Measurements from ENCODE around the gene COL6A3.
"Not testable (repeated sequence)": the region's sequence is repeated elsewhere in the genome, so short reads cannot be mapped to it uniquely, and the experiment has no call there.

Gene COL6A3

GRCh38 chr2:237412988-237413776 is 782 bp downstream of the COL6A3 start:
- no peak for DNase-seq (ENCODE audit: low read depth)

DNA sequence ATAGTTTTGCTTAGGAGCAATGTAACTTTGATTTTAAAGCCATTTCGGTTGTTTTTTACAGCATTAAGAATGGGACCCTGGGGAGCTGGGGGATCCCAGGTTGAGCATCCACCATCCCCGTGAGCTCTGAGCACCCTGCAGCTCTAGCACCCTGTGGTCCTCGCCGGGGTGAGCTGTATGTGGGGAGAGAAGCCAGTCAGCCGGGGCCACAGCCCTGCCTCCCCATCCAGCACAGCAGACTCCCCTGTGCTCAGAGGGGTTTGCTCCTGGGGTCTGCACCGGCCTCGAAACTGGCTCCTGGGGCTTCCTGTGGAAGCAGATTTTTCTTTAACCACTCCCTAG is 1.3 kb downstream of the COL6A3 start:
- DNase-seq (ENCODE audit: low read depth) = no peak

DNA sequence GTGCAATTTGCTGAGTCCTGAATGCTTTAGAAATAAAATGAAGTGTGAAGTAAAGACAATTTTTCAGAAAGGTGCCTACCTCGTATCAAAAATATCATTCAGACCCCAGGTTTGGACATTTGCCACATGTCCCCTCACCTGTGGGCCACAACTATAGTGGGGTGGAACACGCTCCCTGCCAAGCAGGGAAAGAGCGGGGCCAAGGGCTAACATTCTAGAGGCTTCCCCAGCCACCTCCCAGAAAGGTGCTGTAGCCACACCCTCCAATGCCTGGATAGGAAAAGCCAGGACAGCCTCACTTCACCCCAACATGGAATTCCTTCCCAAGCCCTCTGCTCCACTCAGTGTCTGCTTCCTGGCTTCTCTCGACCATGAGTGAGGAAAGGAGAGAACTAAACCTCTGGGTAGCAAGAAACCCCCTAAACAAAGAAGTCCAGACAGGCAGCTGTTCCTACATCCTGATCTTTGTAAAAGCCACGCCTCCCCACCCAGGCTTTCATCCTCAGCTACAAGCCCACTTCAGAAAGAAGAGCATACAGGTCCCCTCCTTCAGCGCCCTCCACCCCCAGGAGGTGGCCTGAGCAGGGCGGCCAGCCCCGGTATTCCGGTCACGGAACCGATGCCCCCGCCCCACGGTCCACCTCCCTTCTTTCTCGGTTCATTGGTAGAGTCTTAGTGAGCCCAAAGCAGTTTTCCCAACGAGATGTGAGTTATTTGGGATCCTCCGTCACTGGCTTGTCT is 2.1 kb downstream of the COL6A3 start:
- DNase-seq (ENCODE audit: low read depth) = no peak

GRCh38 chr2:237411092-237411601 is 2.8 kb downstream of the COL6A3 start:
- no peak for DNase-seq (ENCODE audit: low read depth)

- DNase-seq (ENCODE audit: low read depth) = not testable (repeated sequence)
Measured at GRCh38 chr2:237409263-237409662, 4.7 kb downstream of the COL6A3 start.

GRCh38 chr2:237408335-237409000 is 5.5 kb downstream of the COL6A3 start:
- DNase-seq (ENCODE audit: low read depth) = no peak

GRCh38 chr2:237407700-237408099 is 6.3 kb downstream of the COL6A3 start:
- no peak for DNase-seq (ENCODE audit: low read depth)

GRCh38 chr2:237406371-237406895 is 7.5 kb downstream of the COL6A3 start:
- DNase-seq (ENCODE audit: low read depth) = no peak

DNA sequence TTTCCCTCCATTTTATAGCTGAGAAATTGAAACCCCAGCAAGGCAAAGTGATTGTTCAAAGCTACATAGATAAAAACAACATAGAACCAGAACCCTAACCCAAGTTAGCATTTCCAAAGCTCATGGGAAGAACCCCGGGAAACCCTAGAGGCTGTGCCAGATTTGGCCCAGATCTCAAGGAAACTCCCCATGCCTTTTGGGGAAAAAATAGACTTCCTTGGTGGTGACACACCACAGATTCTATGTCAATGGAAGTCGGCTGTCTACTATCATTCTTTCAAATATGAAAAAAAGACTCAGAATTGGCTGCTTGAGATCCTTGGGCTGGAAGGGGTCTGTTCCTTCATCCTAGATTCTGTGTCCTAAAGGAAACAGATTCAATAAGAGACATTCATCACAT is 8.4 kb downstream of the COL6A3 start:
- DNase-seq (ENCODE audit: low read depth) = no peak

- no peak for DNase-seq (ENCODE audit: low read depth)
Measured at GRCh38 chr2:237405006-237405559, 8.9 kb downstream of the COL6A3 start.

- DNase-seq (ENCODE audit: low read depth) = no peak
Measured at GRCh38 chr2:237404413-237404812, 9.6 kb downstream of the COL6A3 start.

DNA sequence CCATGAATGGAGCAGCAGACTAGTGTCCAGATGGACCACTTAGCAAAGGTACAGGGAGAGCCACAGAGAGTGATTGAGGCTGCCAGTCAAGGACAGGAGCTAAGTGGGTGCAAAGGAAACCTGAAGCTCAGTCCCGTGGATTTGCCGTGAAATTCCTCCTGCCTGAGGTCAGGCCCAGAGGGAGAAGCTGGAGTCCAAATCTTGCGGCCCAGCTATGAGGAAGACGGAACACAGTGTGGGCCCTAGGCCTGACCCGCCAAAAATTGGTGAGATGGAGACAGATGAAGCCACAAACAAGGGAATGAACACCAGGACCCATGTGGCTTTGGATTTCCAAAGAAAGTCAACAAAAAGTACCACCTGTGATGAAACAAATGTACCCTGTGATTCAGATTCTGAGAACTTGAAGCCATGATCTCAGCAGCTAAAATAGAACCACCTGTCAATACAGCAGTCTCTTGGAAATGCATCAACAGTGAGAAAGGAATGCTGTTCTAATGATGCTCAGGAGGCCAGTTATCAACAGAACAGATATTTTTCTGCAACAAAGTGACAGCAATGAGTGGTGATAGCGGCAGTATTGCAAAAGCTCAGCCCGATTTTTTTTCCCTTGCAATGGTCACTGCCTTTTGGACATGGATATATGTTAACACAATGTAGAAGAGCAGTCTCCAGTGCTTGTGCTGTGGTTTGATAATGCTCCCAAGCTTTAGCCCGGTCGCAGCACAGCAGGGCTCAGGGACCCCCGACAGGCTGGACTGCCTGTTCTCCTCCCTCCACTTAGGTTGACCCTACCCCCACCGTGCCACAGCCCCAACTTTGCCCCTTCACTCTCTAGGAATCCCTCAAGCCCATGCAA is 10.7 kb downstream of the COL6A3 start:
- no peak for DNase-seq (ENCODE audit: low read depth)

DNA sequence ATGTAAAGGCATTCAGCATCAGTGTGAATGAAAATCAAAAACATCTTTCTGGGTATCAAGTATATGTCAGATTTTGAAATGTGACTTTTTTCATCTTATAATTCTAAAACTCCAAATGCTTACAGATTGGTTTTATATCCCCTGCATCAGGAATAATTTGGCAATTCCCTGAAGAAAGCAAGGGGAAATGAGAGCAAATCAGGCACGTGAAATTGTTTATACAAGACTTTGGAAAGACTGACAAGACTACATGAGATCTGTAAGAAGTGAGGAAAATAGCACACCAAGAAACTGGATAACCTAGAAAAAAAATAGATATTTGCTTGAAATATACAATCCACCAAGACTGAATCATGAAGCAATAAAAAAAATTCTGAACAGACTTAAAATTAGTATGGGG is 13.8 kb downstream of the COL6A3 start:
- no peak for DNase-seq (ENCODE audit: low read depth)

DNA sequence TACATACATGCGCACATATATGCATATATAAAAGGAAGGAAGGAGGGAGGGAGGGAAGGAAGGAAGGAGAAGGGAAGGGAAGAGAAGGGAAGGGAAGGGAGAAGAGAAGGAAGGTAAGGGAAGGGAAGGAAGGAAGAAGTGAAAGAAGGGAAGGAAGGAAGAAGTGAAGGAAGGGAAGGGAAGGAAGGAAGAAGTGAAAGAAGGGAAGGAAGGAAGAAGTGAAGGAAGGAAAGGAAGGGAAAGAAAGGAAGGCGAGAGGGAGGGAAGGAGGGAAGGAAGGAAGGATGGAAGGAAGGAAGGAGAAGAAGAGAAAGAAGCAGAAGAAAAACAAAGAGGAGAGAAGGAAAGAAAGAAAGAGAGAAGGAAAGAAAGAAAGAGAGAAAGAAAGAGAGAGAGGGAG is 16.9 kb downstream of the COL6A3 start:
- DNase-seq (ENCODE audit: low read depth) = no peak

DNA sequence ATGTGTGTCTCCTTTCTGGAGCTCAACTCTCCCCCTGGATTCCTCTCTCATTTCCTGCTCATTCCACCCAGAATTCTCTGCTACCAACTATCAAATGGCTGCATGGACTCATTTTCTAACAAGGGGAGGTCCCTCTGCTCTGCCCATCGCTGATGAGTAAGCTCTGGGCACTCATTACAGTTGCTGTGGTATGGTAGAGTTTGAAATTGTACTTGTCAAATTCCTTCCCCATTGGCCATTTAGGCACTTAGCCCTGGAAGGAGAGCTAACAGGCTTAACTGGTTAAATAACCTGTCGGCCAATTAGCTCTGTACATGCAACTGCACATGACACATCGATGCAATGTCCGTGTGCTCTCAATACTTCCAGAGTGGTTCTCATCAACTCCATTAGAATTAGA is 20.4 kb downstream of the COL6A3 start:
- no peak for DNase-seq (ENCODE audit: low read depth)

DNA sequence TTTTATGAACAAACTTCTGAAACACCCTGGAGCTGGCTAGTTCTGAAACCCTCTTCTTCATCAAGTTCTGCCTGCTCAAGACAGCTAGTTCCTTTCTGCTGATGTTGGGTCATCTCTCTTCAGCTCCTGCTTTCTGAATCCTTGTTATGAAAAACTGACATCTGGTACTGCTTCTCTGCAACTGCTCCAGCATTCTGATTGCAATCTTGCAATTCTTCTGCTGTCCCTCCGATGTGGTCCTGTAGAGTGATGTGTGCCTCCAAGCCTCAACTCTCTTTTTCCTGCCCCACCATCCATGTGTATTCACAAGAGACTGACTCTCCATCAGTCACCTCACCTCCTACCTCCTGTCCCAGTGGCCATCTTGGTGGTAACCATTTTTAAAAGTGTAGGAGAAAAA is 21.8 kb downstream of the COL6A3 start:
- DNase-seq (ENCODE audit: low read depth) = no peak

DNA sequence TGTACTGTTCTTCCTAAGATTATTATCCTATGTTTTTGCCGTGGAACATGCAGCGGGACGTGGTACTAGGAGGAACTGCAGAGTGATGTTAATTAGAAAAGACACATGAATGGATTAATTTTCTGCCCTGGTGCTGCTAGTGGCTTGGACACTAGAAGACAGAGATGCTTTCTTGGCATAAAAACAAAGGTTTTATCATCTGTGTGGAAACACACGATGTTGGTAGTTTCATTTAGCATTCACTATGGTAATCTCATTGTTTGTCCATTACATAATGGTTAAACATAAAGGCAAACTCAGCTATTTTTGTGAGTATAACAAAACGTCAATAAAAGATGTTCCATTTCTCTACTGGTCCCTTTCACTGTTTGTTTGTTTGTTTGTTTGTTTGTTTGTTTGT is 22.8 kb downstream of the COL6A3 start:
- DNase-seq (ENCODE audit: low read depth) = no peak

DNA sequence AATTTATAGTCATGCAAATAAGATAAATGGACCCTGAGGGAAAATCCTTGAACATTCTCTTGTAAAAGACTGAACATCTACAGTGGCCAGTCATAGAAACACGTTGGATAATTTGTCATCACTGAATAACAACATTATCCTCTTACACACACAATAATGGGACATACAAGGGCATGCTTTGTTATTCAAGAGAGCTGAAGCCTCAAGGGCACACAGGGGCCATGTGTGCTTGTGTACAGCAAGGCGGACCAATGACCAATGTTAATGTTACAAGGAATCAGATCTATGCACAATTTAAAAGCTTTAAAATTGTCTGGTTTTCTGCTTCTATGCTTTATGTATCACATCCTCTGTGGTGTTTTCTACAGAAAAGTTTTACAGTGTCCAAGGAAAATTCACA is 23.7 kb downstream of the COL6A3 start:
- no peak for DNase-seq (ENCODE audit: low read depth)

DNA sequence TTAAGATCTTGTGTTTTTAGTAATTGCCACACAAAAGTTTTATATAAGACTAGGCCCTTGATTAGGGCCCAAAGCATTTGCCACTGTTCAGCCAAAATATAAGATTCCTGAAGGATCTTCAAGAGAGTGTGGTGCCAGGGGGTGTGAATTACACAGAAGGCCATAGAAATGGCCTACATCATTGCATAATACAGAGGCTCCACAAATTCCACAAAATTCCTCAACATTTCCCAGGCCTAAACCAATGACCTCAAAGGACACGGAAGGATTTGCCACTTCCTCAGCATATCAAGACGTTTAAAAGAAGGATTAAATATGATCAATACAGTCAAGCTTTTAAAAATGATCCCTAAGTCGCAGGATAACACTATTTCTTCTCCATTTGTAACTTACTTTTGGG is 24.1 kb downstream of the COL6A3 start:
- no peak for DNase-seq (ENCODE audit: low read depth)

GRCh38 chr2:237388036-237388435 is 25.9 kb downstream of the COL6A3 start:
- no peak for DNase-seq (ENCODE audit: low read depth)

DNA sequence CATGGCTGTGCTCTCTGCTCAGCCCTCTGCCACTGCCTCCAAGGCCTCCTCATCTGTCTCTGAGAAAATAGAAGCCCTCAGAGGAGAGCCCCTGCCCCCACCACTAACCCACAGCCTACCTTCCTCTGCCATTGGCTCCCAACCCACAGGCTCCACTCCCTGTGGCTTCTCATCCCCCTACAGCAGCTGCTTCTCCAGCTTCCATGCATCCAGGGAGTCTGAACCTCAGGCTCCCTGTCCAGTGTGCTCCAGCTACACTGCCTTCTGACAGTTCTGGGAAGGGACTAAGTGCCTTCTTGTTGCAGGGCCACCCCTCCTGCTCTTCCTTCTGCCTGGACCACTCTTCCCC is 29.3 kb downstream of the COL6A3 start:
- no peak for DNase-seq (ENCODE audit: low read depth)

Data from stimulated activated CD4-positive, alpha-beta T cell treated with anti-CD3 and anti-CD28 coated beads, Interleukin-2, amount 100 ng/mL, for 4 hours (primary cell).